OCI-LY3 (cell line): Measurements from ENCODE around the gene STK17B.
A peak's percentile ranks its signal among the peaks of the same experiment; 100 is the strongest.

Source experiments
- H2AFZ ChIP-seq: fragments of 200-600, 300-600 bp; shearing (Covaris generic); 2 replicates; pipeline ENCODE4 v1.6.0; 2014; ENCODE audit warnings: antibody characterized with exemption, low read depth, low read length
- H3K27ac ChIP-seq: fragments of 200-600, 300-600 bp; sonication (generic); 2 replicates; pipeline ENCODE4 v1.5.1; 2014; ENCODE audit warnings: mild to moderate bottlenecking, low read length, moderate library complexity, mixed read lengths
- H3K27me3 ChIP-seq: fragments of 200-600, 300-600 bp; sonication (generic); 2 replicates; pipeline ENCODE4 v1.6.1; 2014; ENCODE audit warnings: low read depth, low read length, mixed read lengths
- H3K36me3 ChIP-seq: fragments of 200-600, 300-600 bp; sonication (generic); replicated peaks from 2 replicates; pipeline ENCODE3; 2014; ENCODE audit warnings: low read depth, low read length, mixed read lengths
- H3K4me1 ChIP-seq: fragments of 300-600, 200-600 bp; sonication (generic); 2 replicates; pipeline ENCODE4 v1.6.1; 2014; ENCODE audit warnings: low read length, mixed read lengths
- H3K4me2 ChIP-seq: fragments of 200-600, 300-600 bp; sonication (generic); 2 replicates; pipeline ENCODE4 v1.6.1; 2014; ENCODE audit warnings: low read length, mixed read lengths
- H3K4me3 ChIP-seq: fragments of 300-600, 200-600 bp; sonication (generic); 2 replicates; pipeline ENCODE4 v1.5.1; 2014; ENCODE audit warnings: antibody characterized with exemption, mild to moderate bottlenecking, low read length, moderate library complexity
- H3K79me2 ChIP-seq: fragments of 300-600, 200-600 bp; shearing (Covaris generic); 2 replicates; pipeline ENCODE4 v1.6.1; 2014; ENCODE audit warnings: mild to moderate bottlenecking, low read length, mixed read lengths
- H3K9ac ChIP-seq: fragments of 300-600, 200-600 bp; shearing (Covaris generic); 2 replicates; pipeline ENCODE4 v1.6.0; 2014; ENCODE audit warnings: mild to moderate bottlenecking, low read length, moderate library complexity
- H3K9me3 ChIP-seq: fragments of 200-600, 300-600 bp; shearing (Covaris generic); 2 replicates; pipeline ENCODE4 v1.6.1; 2014; ENCODE audit warnings: low read length, mixed read lengths; ENCODE audit not compliant: insufficient read depth
- H4K20me1 ChIP-seq: fragments of 200-600, 300-600 bp; sonication (generic); 2 replicates; pipeline ENCODE4 v1.6.1; 2016; ENCODE audit warnings: low read length, mixed read lengths; ENCODE audit not compliant: insufficient read depth
- CTCF ChIP-seq: fragments of 200-600, 300-600 bp; sonication (generic); IDR thresholded peaks from 2 replicates; pipeline ENCODE4 v1.5.1; 2014; ENCODE audit warnings: antibody characterized with exemption, low read length, low read depth
- EZH2phosphoT487 ChIP-seq: fragments of 200-600 bp; shearing (Covaris generic); IDR thresholded peaks from 2 replicates; pipeline ENCODE4 v1.6.1; 2018; ENCODE audit warnings: antibody characterized with exemption, mixed run types, low read depth

Gene STK17B

GRCh38 chr2:196153480-196153879 is 17.9 kb downstream of the STK17B start:
- Histone ChIP-seq H3K9ac (no peak overlapping the region), H4K20me1 (no peaks in the 10 kb centered on the region), H3K36me3 (peaks cover 55% of the 10 kb centered on the region), H3K27ac (no peak overlapping the region), H3K4me2 (no peak overlapping the region), H3K27me3 (no peaks in the 10 kb centered on the region), H3K79me2 (peaks cover 10% of the 10 kb centered on the region; the same call in 1 of the 2 replicates), H3K4me1 (peaks cover 39% of the 10 kb centered on the region), H3K9me3 (no peaks in the 10 kb centered on the region), H2AFZ (no peak overlapping the region), H3K4me3 (no peak overlapping the region)
- TF ChIP-seq CTCF (no peak), EZH2phosphoT487 (no peak)

DNA sequence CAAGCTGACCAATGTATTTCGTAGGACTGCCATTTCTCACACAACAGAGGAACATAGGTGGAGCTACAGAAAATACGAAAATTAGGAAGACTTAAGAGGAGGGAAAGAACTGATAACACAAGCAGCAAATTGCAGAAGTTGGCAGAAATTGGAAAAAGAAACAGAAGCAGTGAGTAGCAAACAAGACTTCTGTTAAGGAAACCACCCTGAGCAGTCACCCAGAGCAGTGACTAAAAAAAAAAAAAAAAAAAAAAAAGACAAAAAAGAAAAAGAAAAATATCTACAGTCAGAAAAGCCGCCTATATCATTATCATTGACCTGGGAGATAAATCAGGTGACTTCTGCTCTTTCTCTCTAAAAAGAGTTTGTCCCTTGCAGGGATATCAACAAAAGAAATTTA is 21.4 kb downstream of the STK17B start:
- TF ChIP-seq EZH2phosphoT487 (no peak), CTCF (no peak)
- Histone ChIP-seq H3K9me3 (no peaks in the 10 kb centered on the region), H3K4me3 (peak overlapping the region; percentile 46), H3K4me2 (peak overlapping the region; percentile 66), H4K20me1 (no peaks in the 10 kb centered on the region), H3K4me1 (peaks cover 38% of the 10 kb centered on the region), H3K27ac (peak overlapping the region; percentile 81), H3K79me2 (peaks cover 10% of the 10 kb centered on the region; the same call in 1 of the 2 replicates), H3K36me3 (peaks cover 43% of the 10 kb centered on the region), H3K9ac (peak overlapping the region; percentile 25), H3K27me3 (no peaks in the 10 kb centered on the region), H2AFZ (no peak overlapping the region)

- Histone ChIP-seq H3K9ac (no peak overlapping the region), H3K27ac (no peak overlapping the region), H3K36me3 (peaks cover 39% of the 10 kb centered on the region), H3K4me1 (peaks cover 33% of the 10 kb centered on the region), H3K4me2 (0 out of 2 replicates have a peak overlapping the region, but pooled peaks have one; percentile 13), H2AFZ (no peak overlapping the region), H3K27me3 (no peaks in the 10 kb centered on the region), H3K4me3 (no peak overlapping the region), H3K9me3 (no peaks in the 10 kb centered on the region), H3K79me2 (peaks cover 10% of the 10 kb centered on the region; the same call in 1 of the 2 replicates), H4K20me1 (0 out of 2 replicates have a peak, but pooled peaks cover 3% of the 10 kb centered on the region)
- TF ChIP-seq CTCF (no peak), EZH2phosphoT487 (no peak)
Observed at GRCh38 chr2:196148736-196149135, 22.6 kb downstream of the STK17B start.

GRCh38 chr2:196145256-196145655 is 26.1 kb downstream of the STK17B start:
- peaks cover 18% of the 10 kb centered on the region for H3K4me1 ChIP-seq
- no peak overlapping the region for H3K4me3 ChIP-seq
- H3K36me3 ChIP-seq: peaks cover 32% of the 10 kb centered on the region
- H4K20me1 ChIP-seq: 0 out of 2 replicates have a peak, but pooled peaks cover 3% of the 10 kb centered on the region
- no peak overlapping the region for H3K9ac ChIP-seq
- H3K9me3 ChIP-seq: no peaks in the 10 kb centered on the region
- no peaks in the 10 kb centered on the region for H3K27me3 ChIP-seq
- H3K27ac ChIP-seq: no peak overlapping the region
- no peak for TF ChIP-seq EZH2phosphoT487
- no peak for TF ChIP-seq CTCF
- H3K79me2 ChIP-seq: peaks cover 10% of the 10 kb centered on the region; the same call in 1 of the 2 replicates
- no peak overlapping the region for H3K4me2 ChIP-seq
- no peak overlapping the region for H2AFZ ChIP-seq
